ENCODE results near the gene PPTC7. TPM values are rescaled to one million over a fixed set of nuclear protein-coding genes. Genes with fewer than 3 reads are reported as not detected.

PPTC7 gene
- total and polyA plus RNA-seq, 12 donors, result 18.9 to 162 (median 76.3) TPM

DNA sequence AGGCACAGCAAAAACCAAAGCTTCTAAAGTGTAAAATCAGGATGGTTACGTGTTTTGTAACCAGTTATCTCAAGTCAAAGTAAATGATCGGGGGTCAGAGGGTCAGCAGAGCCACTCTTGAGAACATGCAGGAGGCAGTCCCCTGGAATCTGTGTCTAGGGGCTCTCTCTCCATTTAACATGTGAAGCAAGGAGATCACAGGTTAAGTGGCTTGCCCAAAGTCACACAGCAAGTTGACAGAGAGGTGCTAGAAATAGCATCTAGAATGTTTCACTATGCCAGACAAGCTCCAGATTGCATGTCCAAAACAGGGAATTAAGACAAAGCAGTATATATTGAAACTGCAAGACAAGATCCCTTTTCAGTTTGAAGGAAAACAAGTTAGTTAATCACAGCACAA is 33.4 kb downstream of the PPTC7 start:
- no peak for TF ChIP-seq CTCF (IDR thresholded peaks at IDR 0.05)
- DNase-seq (no peak), ATAC-seq (peak in 5 of 8 donors; percentile 20 to 60 (median 46))
- peak overlapping the region in 9 of 10 donors; percentile 26 to 75 (median 47) for H3K27ac ChIP-seq
- H3K4me1 ChIP-seq, result peaks cover 0 to 74% (median 40%) of the 10 kb centered on the region in 9 donors
- H3K9me3 ChIP-seq, result no peaks in the 10 kb centered on the region
- intact Hi-C loops (cut with DNase I), result loop anchor here in 3 of 10 donors (5.0 kb wide), 2 partner anchors 33 to 53 kb away; partner anchors contain the start of gene PPTC7 (in 2 of the 3)
- no peak overlapping the region for H3K4me3 ChIP-seq
- H3K27me3 ChIP-seq, result no peaks in the 10 kb centered on the region
- peaks cover 0 to 47% (median 0%) of the 10 kb centered on the region in 9 donors for H3K36me3 ChIP-seq
- WGBS, 2 donors, result 53 to 61% methylated on average over 2 of the region's 2 CpGs

GRCh38 chr12:110548678-110549077 is 34.4 kb downstream of the PPTC7 start:
- DNase-seq (no peak), ATAC-seq (peak in 7 of 8 donors; percentile 18 to 59 (median 55))
- Histone ChIP-seq H3K36me3 (peaks cover 0 to 54% (median 0%) of the 10 kb centered on the region in 9 donors), H3K27me3 (no peaks in the 10 kb centered on the region), H3K27ac (peak overlapping the region in 9 of 10 donors; percentile 26 to 75 (median 54)), H3K9me3 (no peaks in the 10 kb centered on the region), H3K4me1 (peaks cover 5 to 74% (median 44%) of the 10 kb centered on the region in 9 donors), H3K4me3 (no peak overlapping the region)
- TF ChIP-seq CTCF (IDR thresholded peaks at IDR 0.05), result no peak
- 55 to 69% methylated on average over 7 of the region's 7 CpGs for WGBS, 2 donors
- intact Hi-C loops (cut with DNase I), result loop anchor here in 2 of 10 donors (5.0 kb wide), 1 partner anchor 34 kb away; the partner anchor contains the start of gene PPTC7 (in 2 of the 2)

DNA sequence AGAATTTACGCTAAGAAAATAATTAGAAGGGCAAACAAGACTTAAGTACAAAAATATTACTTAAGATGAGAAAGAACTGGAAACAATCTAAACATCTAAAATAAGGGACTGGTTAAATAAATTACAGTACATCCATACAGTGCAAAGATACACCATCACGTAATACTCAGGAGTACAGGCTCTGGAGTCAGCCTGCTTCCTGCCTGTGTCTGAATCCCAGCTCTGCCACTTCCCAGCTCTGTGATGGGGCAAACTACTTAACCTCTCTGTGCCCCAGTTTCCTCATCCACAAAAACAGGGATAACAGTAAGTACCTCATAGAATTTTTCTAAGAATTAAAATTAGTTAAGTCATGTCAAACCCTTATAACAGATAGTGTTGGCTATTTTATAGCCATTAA is 36.0 kb downstream of the PPTC7 start:
- WGBS, 2 donors, result 84 to 89% methylated on average over 2 of the region's 2 CpGs
- Histone ChIP-seq H3K4me3 (no peak overlapping the region), H3K36me3 (peaks cover 0 to 54% (median 0%) of the 10 kb centered on the region in 9 donors), H3K27ac (peak overlapping the region in 7 of 10 donors; percentile 5 to 75 (median 42)), H3K27me3 (no peaks in the 10 kb centered on the region), H3K4me1 (peaks cover 11 to 84% (median 52%) of the 10 kb centered on the region in 9 donors), H3K9me3 (no peaks in the 10 kb centered on the region)
- no peak for ATAC-seq
- TF ChIP-seq CTCF (IDR thresholded peaks at IDR 0.05), result no peak
- DNase-seq, result no peak
- intact Hi-C loops (cut with DNase I), result loop anchor here in 2 of 10 donors (5.0 kb wide), 1 partner anchor 35 kb away; the partner anchor contains the start of gene PPTC7 (in 2 of the 2)

DNA sequence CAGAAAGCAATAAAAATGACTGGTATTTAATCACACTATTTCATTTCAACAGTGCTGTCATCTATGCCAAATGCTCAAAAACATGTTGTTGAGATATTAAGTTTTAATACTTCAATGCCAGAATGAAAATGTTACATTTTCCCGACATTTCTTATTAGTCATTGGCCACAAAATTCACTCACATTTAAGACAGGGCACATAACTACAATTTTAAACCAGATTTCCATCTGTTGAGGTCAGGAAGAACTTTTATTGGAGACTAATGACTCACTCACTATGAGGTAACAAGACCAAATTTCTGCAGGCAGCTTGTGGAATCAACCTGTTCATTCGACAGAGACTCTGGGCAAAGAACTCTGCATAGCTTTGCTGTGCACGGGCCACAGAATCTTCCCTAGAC is 36.8 kb downstream of the PPTC7 start:
- Histone ChIP-seq H3K9me3 (no peaks in the 10 kb centered on the region), H3K27ac (peak overlapping the region in 9 of 10 donors; percentile 5 to 75 (median 42)), H3K4me1 (peaks cover 11 to 76% (median 52%) of the 10 kb centered on the region in 9 donors), H3K27me3 (no peaks in the 10 kb centered on the region), H3K36me3 (peaks cover 0 to 57% (median 0%) of the 10 kb centered on the region in 9 donors), H3K4me3 (no peak overlapping the region)
- no peak for DNase-seq
- TF ChIP-seq CTCF (IDR thresholded peaks at IDR 0.05), result no peak
- 54 to 62% methylated on average over 3 of the region's 3 CpGs for WGBS, 2 donors
- intact Hi-C loops (cut with DNase I), result loop anchor here in 2 of 10 donors (5.0 kb wide), 1 partner anchor 36 kb away; the partner anchor contains the start of gene PPTC7 (in 2 of the 2)
- peak in 4 of 8 donors; percentile 13 to 45 (median 30) for ATAC-seq

Measured in heart right ventricle (tissue), 16 donors.